Measurements from ENCODE around the gene TMEM108.

The TMEM108 gene

DNA sequence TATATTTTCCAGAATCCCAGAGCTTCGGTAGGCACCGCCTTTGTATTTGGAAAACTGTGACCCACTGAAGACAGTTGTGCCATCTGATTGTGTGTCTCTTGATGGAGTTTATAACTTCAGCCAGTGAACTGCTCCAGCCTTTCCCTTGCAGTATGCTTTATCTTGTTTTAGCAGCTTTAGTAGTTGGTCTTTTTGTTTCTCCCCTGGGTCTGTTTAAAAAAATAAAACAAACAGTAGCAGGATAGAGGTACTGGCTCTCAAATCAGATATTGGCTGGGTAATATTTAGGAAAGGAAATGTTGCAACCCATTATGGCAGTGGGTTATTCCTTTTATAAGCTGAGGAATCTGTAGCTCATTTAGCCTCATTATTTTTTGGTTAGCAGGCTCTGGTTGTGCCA lies 210.2 kb downstream of the TMEM108 start:
- H2BK5ac ChIP-seq (ENCODE audit: low read depth, low read length, poor library complexity), result no peak overlapping the region
- no CpG with 5 or more reads among the region's 2 CpGs for WGBS (ENCODE audit: extremely low coverage, insufficient coverage, insufficient read length)
- no peak overlapping the region for H2AK5ac ChIP-seq (ENCODE audit: low read length)
- H3K4me2 ChIP-seq (ENCODE audit: low read length), result no peak overlapping the region
- no peak overlapping the region for H3K14ac ChIP-seq (ENCODE audit: low read length)
- no peaks in the 10 kb centered on the region for H3K79me2 ChIP-seq (ENCODE audit: control insufficient read depth, insufficient read depth, low read length, poor library complexity)
- H3K27me3 ChIP-seq (ENCODE audit: insufficient read depth, low read length), result no peaks in the 10 kb centered on the region
- no peak overlapping the region for H3K23ac ChIP-seq (ENCODE audit: low read length)
- H4K12ac ChIP-seq (ENCODE audit: low read depth, low read length), result no peak overlapping the region
- H2BK12ac ChIP-seq (ENCODE audit: low read length), result no peak overlapping the region
- H3K18ac ChIP-seq (ENCODE audit: low read length), result no peak overlapping the region
- no peak overlapping the region for H3K27ac ChIP-seq (ENCODE audit: low read depth, low read length)
- H3K4me3 ChIP-seq (ENCODE audit: low read depth, low read length), result no peak overlapping the region
- H4K8ac ChIP-seq (ENCODE audit: low read depth, low read length), result no peak overlapping the region
- H3K4me1 ChIP-seq (ENCODE audit: control insufficient read depth in 1 of 2, insufficient read depth in 2 of 2, low read length in 2 of 2), result no peaks in the 10 kb centered on the region
- no peaks in the 10 kb centered on the region for H3K79me1 ChIP-seq (ENCODE audit: low read length)
- no peak overlapping the region for H3K4ac ChIP-seq (ENCODE audit: low read depth, low read length)
- no peak overlapping the region for H2BK120ac ChIP-seq (ENCODE audit: insufficient read depth, low read length, poor library complexity)
- no peak overlapping the region for H4K91ac ChIP-seq (ENCODE audit: low read depth, low read length)
- DNase-seq, result no peak
- H3K9me3 ChIP-seq (ENCODE audit: insufficient read depth, low read depth, low read length), result no peaks in the 10 kb centered on the region
- no peak overlapping the region for H2AFZ ChIP-seq (ENCODE audit: insufficient read depth, low read length, poor library complexity)
- no peaks in the 10 kb centered on the region for H3K36me3 ChIP-seq (ENCODE audit: control insufficient read depth in 1 of 2, insufficient read depth in 2 of 2, low read length in 2 of 2)
- no peak overlapping the region for H3K9ac ChIP-seq (ENCODE audit: low read length)

DNA sequence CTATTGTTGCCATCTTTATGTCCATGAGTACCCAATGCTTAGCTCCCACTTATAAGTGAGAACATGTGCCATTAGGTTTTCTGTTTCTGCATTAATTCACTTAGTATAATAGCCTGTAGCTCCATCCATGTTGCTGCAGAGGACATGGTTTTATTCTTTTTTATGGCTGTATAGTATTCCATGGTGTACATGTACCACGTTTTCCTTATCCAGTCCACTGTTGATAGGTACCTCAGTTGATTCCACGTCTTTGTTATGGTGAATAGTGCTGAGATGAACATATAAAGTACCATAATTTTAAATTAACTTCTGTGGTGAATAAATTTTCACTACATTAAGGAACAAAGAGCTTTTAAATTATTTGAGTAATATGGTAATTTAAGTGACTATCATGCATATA lies 211.3 kb downstream of the TMEM108 start:
- no peaks in the 10 kb centered on the region for H3K9me3 ChIP-seq (ENCODE audit: insufficient read depth, low read depth, low read length)
- DNase-seq, result no peak
- no peak overlapping the region for H3K9ac ChIP-seq (ENCODE audit: low read length)
- no peak overlapping the region for H2BK12ac ChIP-seq (ENCODE audit: low read length)
- H3K27ac ChIP-seq (ENCODE audit: low read depth, low read length), result no peak overlapping the region
- H3K4me2 ChIP-seq (ENCODE audit: low read length), result no peak overlapping the region
- no peak overlapping the region for H4K91ac ChIP-seq (ENCODE audit: low read depth, low read length)
- no peak overlapping the region for H2AFZ ChIP-seq (ENCODE audit: insufficient read depth, low read length, poor library complexity)
- H3K4ac ChIP-seq (ENCODE audit: low read depth, low read length), result no peak overlapping the region
- no peak overlapping the region for H3K4me3 ChIP-seq (ENCODE audit: low read depth, low read length)
- H3K27me3 ChIP-seq (ENCODE audit: insufficient read depth, low read length), result no peaks in the 10 kb centered on the region
- no peaks in the 10 kb centered on the region for H3K36me3 ChIP-seq (ENCODE audit: control insufficient read depth in 1 of 2, insufficient read depth in 2 of 2, low read length in 2 of 2)
- no peak overlapping the region for H3K18ac ChIP-seq (ENCODE audit: low read length)
- H4K8ac ChIP-seq (ENCODE audit: low read depth, low read length), result no peak overlapping the region
- no peak overlapping the region for H2BK5ac ChIP-seq (ENCODE audit: low read depth, low read length, poor library complexity)
- H3K79me1 ChIP-seq (ENCODE audit: low read length), result no peaks in the 10 kb centered on the region
- no peak overlapping the region for H2AK5ac ChIP-seq (ENCODE audit: low read length)
- H3K79me2 ChIP-seq (ENCODE audit: control insufficient read depth, insufficient read depth, low read length, poor library complexity), result no peaks in the 10 kb centered on the region
- WGBS (ENCODE audit: extremely low coverage, insufficient coverage, insufficient read length), result no CpG with 5 or more reads among the region's 2 CpGs
- H2BK120ac ChIP-seq (ENCODE audit: insufficient read depth, low read length, poor library complexity), result no peak overlapping the region
- H3K23ac ChIP-seq (ENCODE audit: low read length), result no peak overlapping the region
- no peak overlapping the region for H3K14ac ChIP-seq (ENCODE audit: low read length)
- no peaks in the 10 kb centered on the region for H3K4me1 ChIP-seq (ENCODE audit: control insufficient read depth in 1 of 2, insufficient read depth in 2 of 2, low read length in 2 of 2)
- H4K12ac ChIP-seq (ENCODE audit: low read depth, low read length), result no peak overlapping the region

DNA sequence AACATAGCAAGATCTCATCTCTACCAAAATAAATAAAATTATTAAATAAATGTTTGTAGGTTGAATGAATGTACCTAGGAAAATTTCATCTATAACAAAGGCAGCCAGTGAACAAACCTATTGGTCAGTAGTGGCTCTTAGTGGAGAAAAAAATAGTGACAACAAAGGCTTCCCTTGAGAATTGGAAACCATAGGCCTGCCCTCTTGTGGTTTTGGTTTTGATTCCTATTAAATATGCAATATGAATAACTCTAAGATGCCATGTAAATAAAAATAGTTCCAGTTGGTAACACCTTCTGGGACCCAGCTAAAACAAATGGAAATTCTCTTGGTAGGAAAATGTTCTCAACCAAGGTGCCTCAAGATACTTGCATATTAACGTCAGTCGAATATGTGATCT lies 216.0 kb downstream of the TMEM108 start:
- no peak overlapping the region for H2AK5ac ChIP-seq (ENCODE audit: low read length)
- no peaks in the 10 kb centered on the region for H3K79me2 ChIP-seq (ENCODE audit: control insufficient read depth, insufficient read depth, low read length, poor library complexity)
- H2BK12ac ChIP-seq (ENCODE audit: low read length), result no peak overlapping the region
- DNase-seq, result no peak
- H3K9me3 ChIP-seq (ENCODE audit: insufficient read depth, low read depth, low read length), result no peaks in the 10 kb centered on the region
- H3K9ac ChIP-seq (ENCODE audit: low read length), result no peak overlapping the region
- H3K23ac ChIP-seq (ENCODE audit: low read length), result no peak overlapping the region
- no peaks in the 10 kb centered on the region for H3K4me1 ChIP-seq (ENCODE audit: control insufficient read depth in 1 of 2, insufficient read depth in 2 of 2, low read length in 2 of 2)
- no peaks in the 10 kb centered on the region for H3K27me3 ChIP-seq (ENCODE audit: insufficient read depth, low read length)
- no peak overlapping the region for H4K12ac ChIP-seq (ENCODE audit: low read depth, low read length)
- no peaks in the 10 kb centered on the region for H3K79me1 ChIP-seq (ENCODE audit: low read length)
- no peak overlapping the region for H3K18ac ChIP-seq (ENCODE audit: low read length)
- no CpG with 5 or more reads among the region's 2 CpGs for WGBS (ENCODE audit: extremely low coverage, insufficient coverage, insufficient read length)
- no peak overlapping the region for H4K8ac ChIP-seq (ENCODE audit: low read depth, low read length)
- H3K4me3 ChIP-seq (ENCODE audit: low read depth, low read length), result no peak overlapping the region
- no peak overlapping the region for H2BK5ac ChIP-seq (ENCODE audit: low read depth, low read length, poor library complexity)
- no peak overlapping the region for H3K14ac ChIP-seq (ENCODE audit: low read length)
- H2AFZ ChIP-seq (ENCODE audit: insufficient read depth, low read length, poor library complexity), result no peak overlapping the region
- no peak overlapping the region for H3K27ac ChIP-seq (ENCODE audit: low read depth, low read length)
- H2BK120ac ChIP-seq (ENCODE audit: insufficient read depth, low read length, poor library complexity), result no peak overlapping the region
- no peak overlapping the region for H3K4ac ChIP-seq (ENCODE audit: low read depth, low read length)
- no peak overlapping the region for H4K91ac ChIP-seq (ENCODE audit: low read depth, low read length)
- no peak overlapping the region for H3K4me2 ChIP-seq (ENCODE audit: low read length)
- H3K36me3 ChIP-seq (ENCODE audit: control insufficient read depth in 1 of 2, insufficient read depth in 2 of 2, low read length in 2 of 2), result no peaks in the 10 kb centered on the region

DNA sequence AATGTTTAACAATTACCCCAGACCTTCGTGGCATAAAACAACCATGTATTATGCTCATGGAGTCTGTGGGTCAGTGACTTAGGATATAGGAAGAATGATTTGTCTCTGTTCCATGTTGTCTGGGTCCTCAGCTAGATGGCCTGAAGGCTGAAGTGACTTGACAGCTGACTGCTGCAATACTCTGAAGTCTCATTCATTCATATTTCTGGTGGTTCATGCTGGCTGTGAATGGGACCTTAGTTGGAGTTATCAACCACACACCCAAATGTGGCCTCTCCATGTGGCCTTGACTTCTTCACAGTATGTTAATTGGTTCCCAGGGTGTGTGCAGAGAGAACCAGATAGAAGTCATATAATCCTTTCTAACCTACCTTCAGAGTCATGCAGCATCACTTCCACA lies 216.5 kb downstream of the TMEM108 start:
- Histone ChIP-seq H3K18ac (ENCODE audit: low read length) (no peak overlapping the region), H3K14ac (ENCODE audit: low read length) (no peak overlapping the region), H3K9me3 (ENCODE audit: insufficient read depth, low read depth, low read length) (no peaks in the 10 kb centered on the region), H3K79me1 (ENCODE audit: low read length) (no peaks in the 10 kb centered on the region), H3K4me1 (ENCODE audit: control insufficient read depth in 1 of 2, insufficient read depth in 2 of 2, low read length in 2 of 2) (no peaks in the 10 kb centered on the region), H3K4ac (ENCODE audit: low read depth, low read length) (no peak overlapping the region), H2BK120ac (ENCODE audit: insufficient read depth, low read length, poor library complexity) (no peak overlapping the region), H3K27me3 (ENCODE audit: insufficient read depth, low read length) (no peaks in the 10 kb centered on the region), H2BK5ac (ENCODE audit: low read depth, low read length, poor library complexity) (no peak overlapping the region), H4K12ac (ENCODE audit: low read depth, low read length) (no peak overlapping the region), H3K4me2 (ENCODE audit: low read length) (no peak overlapping the region), H4K91ac (ENCODE audit: low read depth, low read length) (no peak overlapping the region), H2AFZ (ENCODE audit: insufficient read depth, low read length, poor library complexity) (no peak overlapping the region), H3K9ac (ENCODE audit: low read length) (no peak overlapping the region), H2AK5ac (ENCODE audit: low read length) (no peak overlapping the region), H3K23ac (ENCODE audit: low read length) (no peak overlapping the region), H3K79me2 (ENCODE audit: control insufficient read depth, insufficient read depth, low read length, poor library complexity) (no peaks in the 10 kb centered on the region), H2BK12ac (ENCODE audit: low read length) (no peak overlapping the region), H3K4me3 (ENCODE audit: low read depth, low read length) (no peak overlapping the region), H3K36me3 (ENCODE audit: control insufficient read depth in 1 of 2, insufficient read depth in 2 of 2, low read length in 2 of 2) (no peaks in the 10 kb centered on the region), H4K8ac (ENCODE audit: low read depth, low read length) (no peak overlapping the region), H3K27ac (ENCODE audit: low read depth, low read length) (no peak overlapping the region)
- WGBS (ENCODE audit: extremely low coverage, insufficient coverage, insufficient read length), result no CpG with 5 or more reads among the region's 1 CpG
- no peak for DNase-seq

All from trophoblast cell (in vitro differentiated cells and primary cell).